8988T (cell line): ENCODE measurements around the gene CADM4.

Source experiments
- DNase-seq: peaks from one replicate; pipeline ENCODE4 v3.0.0; 2011

Gene CADM4

GRCh38 chr19:43578787-43579186 lies 60.9 kb downstream of the CADM4 start:
- no peak for DNase-seq

- no peak for DNase-seq
These were observed 63.4 kb downstream of the CADM4 start for GRCh38 chr19:43575955-43576878.

GRCh38 chr19:43575156-43575950 lies 64.3 kb downstream of the CADM4 start, which contains the start of the genes PINLYP and XRCC1:
Gene PINLYP (plus strand): TSS chr19:43575801. CDS start chr19:43577192, 1,391 bp downstream.
Gene XRCC1 (minus strand): TSS chr19:43575527. CDS start chr19:43575458, 69 bp downstream.
- peak; percentile 82 for DNase-seq

DNA sequence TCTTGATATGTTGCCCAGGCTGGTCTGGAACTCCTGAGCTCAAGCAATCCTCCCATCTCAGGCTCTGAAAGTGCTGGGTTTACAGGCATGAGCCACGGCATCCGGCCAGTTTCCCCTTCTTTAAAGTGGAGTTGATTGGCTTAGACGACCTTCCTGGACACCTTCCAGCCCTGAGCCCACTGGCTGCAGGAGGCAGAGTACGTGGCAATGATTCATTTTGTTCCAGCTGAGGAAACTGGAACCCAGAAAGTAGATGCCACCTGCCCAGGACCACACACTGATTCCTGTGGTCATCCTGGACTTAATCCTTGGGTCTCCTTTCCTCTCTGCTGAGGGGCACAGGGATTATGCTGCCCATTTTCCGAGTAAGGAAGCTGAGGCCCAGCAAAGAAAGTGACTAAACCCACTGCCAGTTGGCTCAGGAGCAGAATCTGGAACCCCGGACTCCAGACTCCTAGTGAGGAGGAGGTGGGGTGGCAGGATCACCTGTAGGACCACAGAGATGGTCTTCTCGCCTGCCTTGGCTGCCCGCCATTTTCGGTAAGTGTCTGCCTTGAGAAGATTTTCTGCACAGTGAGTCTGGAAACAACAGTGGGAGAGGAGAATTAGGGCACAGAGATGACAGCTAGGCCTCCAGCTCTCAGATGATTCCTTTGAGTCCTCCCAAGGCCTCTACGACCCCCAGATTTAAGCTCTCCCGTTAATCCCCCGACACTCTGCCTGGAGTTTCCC lies 65.1 kb downstream of the CADM4 start:
- DNase-seq, result no peak
